Breast epithelium (tissue), 3 donors: ENCODE data around the gene CELA1.

Experiments
- POLR2A ChIP-seq: fragments of 450-650 bp; IDR thresholded peaks from one replicate; pipeline ENCODE4 v1.6.1; 2016; ENCODE audit warnings: antibody characterized with exemption, mild to moderate bottlenecking, moderate library complexity
- POLR2AphosphoS5 ChIP-seq, 3 donors: sonication (generic); formaldehyde crosslinking; IDR thresholded peaks; one replicate each; pipeline ENCODE4 v1.6.1; 2017; ENCODE audit warnings: antibody characterized with exemption in 3 of 3
- TF ChIP-seq, protein P1 (sequence below), 3 donors: fragments of 450-650 bp; IDR thresholded peaks; one replicate each; pipeline ENCODE4 v1.5.1; 2016 to 2017; ENCODE audit warnings: antibody characterized with exemption in 3 of 3, mild to moderate bottlenecking in 3 of 3, moderate library complexity in 3 of 3

DNA sequence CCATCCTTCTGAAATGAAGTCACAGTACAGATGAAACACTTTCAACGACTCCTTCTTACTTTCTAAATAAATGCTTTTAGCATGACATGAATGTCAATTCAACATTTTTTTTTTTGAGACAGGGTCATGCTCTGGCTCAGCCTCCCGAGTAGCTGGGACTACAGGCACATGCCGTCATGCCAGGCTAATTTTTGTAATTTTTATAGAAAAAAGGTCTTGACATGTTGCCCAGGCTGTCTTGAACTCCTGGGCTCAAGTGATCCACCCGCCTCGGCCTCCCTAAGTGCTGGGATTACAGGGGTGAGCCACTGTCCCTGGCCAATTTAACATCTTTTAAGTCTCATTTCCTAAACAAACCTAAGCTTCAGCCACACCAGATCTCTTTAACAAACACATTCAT lies 28.4 kb upstream of the CELA1 start:
- TF ChIP-seq, protein P1, sequence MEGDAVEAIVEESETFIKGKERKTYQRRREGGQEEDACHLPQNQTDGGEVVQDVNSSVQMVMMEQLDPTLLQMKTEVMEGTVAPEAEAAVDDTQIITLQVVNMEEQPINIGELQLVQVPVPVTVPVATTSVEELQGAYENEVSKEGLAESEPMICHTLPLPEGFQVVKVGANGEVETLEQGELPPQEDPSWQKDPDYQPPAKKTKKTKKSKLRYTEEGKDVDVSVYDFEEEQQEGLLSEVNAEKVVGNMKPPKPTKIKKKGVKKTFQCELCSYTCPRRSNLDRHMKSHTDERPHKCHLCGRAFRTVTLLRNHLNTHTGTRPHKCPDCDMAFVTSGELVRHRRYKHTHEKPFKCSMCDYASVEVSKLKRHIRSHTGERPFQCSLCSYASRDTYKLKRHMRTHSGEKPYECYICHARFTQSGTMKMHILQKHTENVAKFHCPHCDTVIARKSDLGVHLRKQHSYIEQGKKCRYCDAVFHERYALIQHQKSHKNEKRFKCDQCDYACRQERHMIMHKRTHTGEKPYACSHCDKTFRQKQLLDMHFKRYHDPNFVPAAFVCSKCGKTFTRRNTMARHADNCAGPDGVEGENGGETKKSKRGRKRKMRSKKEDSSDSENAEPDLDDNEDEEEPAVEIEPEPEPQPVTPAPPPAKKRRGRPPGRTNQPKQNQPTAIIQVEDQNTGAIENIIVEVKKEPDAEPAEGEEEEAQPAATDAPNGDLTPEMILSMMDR (IDR thresholded peaks at IDR 0.05), result no peak
- TF ChIP-seq POLR2A (no peak), POLR2AphosphoS5 (IDR thresholded peaks at IDR 0.05) (no peak)
